HepG2 (cell line): Measurements from ENCODE around the gene ASB3.

ENCODE experiments used
- CREB1 ChIP-seq, 2 experiments: fragments of 450-650 bp in 1 of 2; IDR thresholded peaks; 2 replicates each; pipeline ENCODE4 v1.6.1; 2016 to 2017; ENCODE audit warnings: control low read depth in 1 of 2, mild to moderate bottlenecking in 1 of 2, missing compliant biosample characterization in 1 of 2, missing genetic modification characterization in 1 of 2
- ZNF274 ChIP-seq: sonication (generic); formaldehyde crosslinking; IDR thresholded peaks from 2 replicates; pipeline ENCODE4 v1.5.1; 2020; ENCODE audit warnings: mild to moderate bottlenecking, missing genetic modification reagents
- ZNF547 ChIP-seq: sonication (generic); formaldehyde crosslinking; IDR thresholded peaks from 2 replicates; pipeline ENCODE4 v1.5.1; 2020; ENCODE audit warnings: mild to moderate bottlenecking, missing genetic modification reagents

GRCh38 chr2:53755121-53755520 is 31.6 kb downstream of the ASB3 start:
- TF ChIP-seq ZNF547 (CRISPR knock-in tag): no peak
- TF ChIP-seq CREB1 (IDR thresholded peaks at IDR 0.05): no peak
- TF ChIP-seq CREB1 (CRISPR knock-in tag; IDR thresholded peaks at IDR 0.05): no peak
- no peak for TF ChIP-seq ZNF274
